IMR-90 (cell line): ENCODE data around the gene GAL3ST2. TPM values are rescaled to one million over a fixed set of nuclear protein-coding genes. Genes with fewer than 3 reads are reported as not detected.

Experiments
- ATAC-seq: fragments of 200-7000 bp; cut with Tn5 transposase; 2 replicates; pipeline ENCODE4 v1.9.1; 2020; ENCODE audit warnings: low read depth, mild to moderate bottlenecking, moderate library complexity
- BruUV-seq: library from RNA; stranded (reverse); fragments of 400-500 nt; replicated peaks from 2 replicates; lab custom pipeline; 2021; lab: Mats Ljungman, UMichigan
- CTCF ChIA-PET: fragments of 300-600 bp; formaldehyde crosslinking; extraction: SDS; loops from one replicate; lab custom pipeline; 2021; ENCODE audit warnings: antibody characterized with exemption; lab: Yijun Ruan, JAX
- POLR2A ChIA-PET: fragments of 300-600 bp; sonication (Branson Sonifier 250); formaldehyde crosslinking; loops from one replicate; lab custom pipeline; 2022; ENCODE audit warnings: antibody characterized with exemption; ENCODE audit not compliant: unreplicated experiment; lab: Charles Lee
- DNase-seq: peaks from one replicate; pipeline ENCODE4 v3.0.0; 2013
- H2AFZ ChIP-seq: replicated peaks from 2 replicates; pipeline ENCODE3; 2013; ENCODE audit warnings: low read length, mild to moderate bottlenecking; ENCODE audit not compliant: poor library complexity
- H2AK5ac ChIP-seq: 2 replicates; pipeline ENCODE4 v1.6.1; 2013; ENCODE audit warnings: low read depth, low read length, inconsistent platforms
- H2AK9ac ChIP-seq: replicated peaks from 2 replicates; pipeline ENCODE3; 2013; ENCODE audit warnings: mild to moderate bottlenecking, low read depth, low read length, moderate library complexity; ENCODE audit not compliant: poor library complexity
- H2BK120ac ChIP-seq: 2 replicates; pipeline ENCODE4 v1.6.1; 2013; ENCODE audit warnings: low read depth, low read length, inconsistent platforms
- H2BK15ac ChIP-seq: 3 replicates; pipeline ENCODE4 v1.6.1; 2013; ENCODE audit warnings: low read depth, low read length, inconsistent platforms
- H2BK20ac ChIP-seq: 2 replicates; pipeline ENCODE4 v1.6.1; 2013; ENCODE audit warnings: low read depth, mild to moderate bottlenecking, inconsistent platforms, low read length, moderate library complexity
- H2BK5ac ChIP-seq: 2 replicates; pipeline ENCODE4 v1.6.1; 2013; ENCODE audit warnings: mild to moderate bottlenecking, low read depth, low read length, inconsistent platforms; ENCODE audit not compliant: poor library complexity, severe bottlenecking
- H3K14ac ChIP-seq: replicated peaks from 2 replicates; pipeline ENCODE4 v1.6.1; 2013; ENCODE audit warnings: low read depth, low read length, inconsistent platforms
- H3K18ac ChIP-seq: 2 replicates; pipeline ENCODE4 v1.6.1; 2013; ENCODE audit warnings: low read depth, low read length, control low read depth
- H3K23ac ChIP-seq: 2 replicates; pipeline ENCODE4 v1.6.1; 2013; ENCODE audit warnings: low read depth, low read length, inconsistent platforms
- H3K27ac ChIP-seq: 2 replicates; pipeline ENCODE4 v1.5.1; 2013; ENCODE audit warnings: mild to moderate bottlenecking, control low read depth, low read length; ENCODE audit not compliant: insufficient read depth
- H3K27me3 ChIP-seq: 2 replicates; pipeline ENCODE4 v1.6.1; 2013; ENCODE audit warnings: low read length; ENCODE audit not compliant: control insufficient read depth, insufficient read depth
- H3K36me3 ChIP-seq: 2 replicates; pipeline ENCODE4 v1.6.1; 2013; ENCODE audit warnings: low read length, mixed read lengths; ENCODE audit not compliant: control insufficient read depth, insufficient read depth
- H3K4ac ChIP-seq: 2 replicates; pipeline ENCODE4 v1.6.1; 2013; ENCODE audit warnings: low read depth, low read length, inconsistent platforms
- H3K4me1 ChIP-seq: 2 replicates; pipeline ENCODE4 v1.6.1; 2013; ENCODE audit warnings: low read length, mixed read lengths; ENCODE audit not compliant: control insufficient read depth, insufficient read depth
- H3K4me2 ChIP-seq: 2 replicates; pipeline ENCODE4 v1.6.1; 2013; ENCODE audit warnings: low read depth, mild to moderate bottlenecking, control low read depth, low read length, moderate library complexity
- H3K4me3 ChIP-seq: 2 replicates; pipeline ENCODE4 v1.5.1; 2013; ENCODE audit warnings: low read depth, mild to moderate bottlenecking, control low read depth, low read length, moderate library complexity; ENCODE audit not compliant: insufficient read depth
- H3K56ac ChIP-seq: 2 replicates; pipeline ENCODE4 v1.6.1; 2013; ENCODE audit warnings: low read length, inconsistent platforms; ENCODE audit not compliant: insufficient read depth; ENCODE audit errors: extremely low read depth
- H3K79me1 ChIP-seq, 2 experiments: 2 replicates each; pipeline ENCODE4 v1.6.1; 2013; ENCODE audit warnings: low read length in 2 of 2, inconsistent platforms in 1 of 2, low read depth in 1 of 2
- H3K9ac ChIP-seq: 2 replicates; pipeline ENCODE4 v1.6.1; 2013; ENCODE audit warnings: low read depth, low read length, control low read depth
- H3K9me1 ChIP-seq: 2 replicates; pipeline ENCODE4 v1.6.1; 2013; ENCODE audit warnings: low read length, inconsistent platforms; ENCODE audit not compliant: insufficient read depth
- H3K9me3 ChIP-seq: 2 replicates; pipeline ENCODE4 v1.6.1; 2013; ENCODE audit warnings: low read length; ENCODE audit not compliant: control insufficient read depth, insufficient read depth
- H4K20me1 ChIP-seq: 2 replicates; pipeline ENCODE4 v1.6.1; 2013; ENCODE audit warnings: low read length, inconsistent platforms; ENCODE audit not compliant: insufficient read depth
- H4K5ac ChIP-seq: 2 replicates; pipeline ENCODE4 v1.6.1; 2013; ENCODE audit warnings: mild to moderate bottlenecking, low read depth, low read length, control low read depth
- H4K8ac ChIP-seq, 2 experiments: 2 replicates each; pipeline ENCODE4 v1.6.1; 2013; ENCODE audit warnings: low read depth in 2 of 2, low read length in 2 of 2, control low read depth in 1 of 2, inconsistent platforms in 1 of 2
- H4K91ac ChIP-seq: 2 replicates; pipeline ENCODE4 v1.6.1; 2013; ENCODE audit warnings: low read depth, low read length, inconsistent platforms; ENCODE audit not compliant: insufficient read depth
- CEBPB ChIP-seq: IDR thresholded peaks from 2 replicates; pipeline ENCODE4 v1.6.1; 2012; ENCODE audit warnings: low read depth, low read length, improper control_type of control experiment
- CTCF ChIP-seq: conservative IDR thresholded peaks from 2 replicates; pipeline ENCODE4 v1.5.1; 2012; ENCODE audit warnings: mild to moderate bottlenecking, low read depth, low read length, improper control_type of control experiment
- ELK1 ChIP-seq: fragments of 150-350 bp; IDR thresholded peaks from 2 replicates; pipeline ENCODE4 v1.6.1; 2016; ENCODE audit warnings: low read depth, mild to moderate bottlenecking, low read length, moderate library complexity, borderline replicate concordance
- FOS ChIP-seq: fragments of 150-350 bp; IDR thresholded peaks from 2 replicates; pipeline ENCODE4 v1.6.1; 2016; ENCODE audit warnings: low read depth, low read length
- MAFK ChIP-seq: IDR thresholded peaks from 2 replicates; pipeline ENCODE4 v1.6.1; 2012; ENCODE audit warnings: low read depth, low read length, improper control_type of control experiment
- MAZ ChIP-seq: IDR thresholded peaks from 2 replicates; pipeline ENCODE4 v1.6.1; 2012; ENCODE audit warnings: low read depth, mild to moderate bottlenecking, low read length, improper control_type of control experiment, moderate library complexity, borderline replicate concordance
- MXI1 ChIP-seq: IDR thresholded peaks from 2 replicates; pipeline ENCODE4 v1.6.1; 2012; ENCODE audit warnings: low read depth, mild to moderate bottlenecking, low read length, moderate library complexity, borderline replicate concordance
- POLR2A ChIP-seq: IDR thresholded peaks from 2 replicates; pipeline ENCODE4 v1.6.1; 2012; ENCODE audit warnings: mild to moderate bottlenecking, low read depth, low read length
- RAD21 ChIP-seq: IDR thresholded peaks from 2 replicates; pipeline ENCODE4 v1.6.1; 2012; ENCODE audit warnings: low read length, improper control_type of control experiment
- RCOR1 ChIP-seq: IDR thresholded peaks from 2 replicates; pipeline ENCODE4 v1.6.1; 2012; ENCODE audit warnings: mild to moderate bottlenecking, low read length, improper control_type of control experiment; ENCODE audit not compliant: insufficient replicate concordance
- RFX5 ChIP-seq: IDR thresholded peaks from 2 replicates; pipeline ENCODE4 v1.8.0; 2012; ENCODE audit warnings: low read depth, mild to moderate bottlenecking, low read length, moderate library complexity
- SMC3 ChIP-seq: fragments of 150-350 bp; IDR thresholded peaks from 2 replicates; pipeline ENCODE4 v1.6.1; 2016; ENCODE audit warnings: low read depth, mild to moderate bottlenecking, antibody characterized with exemption, low read length, moderate library complexity
- USF2 ChIP-seq: fragments of 150-350 bp; IDR thresholded peaks from 2 replicates; pipeline ENCODE4 v1.6.1; 2017; ENCODE audit warnings: mild to moderate bottlenecking, antibody characterized with exemption, low read length, low read depth
- WGBS, 2 experiments: methylation state at CpG; one replicate each; pipeline versions ENCODE4 v1.1.5 to v1.1.7; 2013; ENCODE audit warnings: missing lambda C conversion rate in 2 of 2; ENCODE audit not compliant: insufficient read length in 1 of 2; ENCODE audit errors: extremely low coverage in 2 of 2; 5-methylcytosine and 5-hydroxymethylcytosine counted together
- dilution Hi-C: fragments of 300-500 bp; cut with HindIII; formaldehyde crosslinking; loops from one replicate; pipeline ENCODE4 v1.14.3; 2018; ENCODE audit warnings: low sequenced_read_pairs; ENCODE audit not compliant: unreplicated experiment
- in situ Hi-C: fragments of 300-500 bp; cut with MboI; formaldehyde crosslinking; loops from 3 replicates; pipeline ENCODE4 v1.14.3; 2019; ENCODE audit warnings: low sequenced_read_pairs, inconsistent platforms, mixed read lengths
- intact Hi-C: fragments of 100-400 bp; cut with micrococcal nuclease; formaldehyde crosslinking; loops from 2 replicates; pipeline ENCODE4 v1.10.0; 2022
- polyA plus RNA-seq, 3 experiments: library from polyadenylated mRNA; depleted of rRNA; stranded (reverse); fragments of >200 nt; gene quantifications; 2 replicates each; pipeline ENCODE4 v1.2.3, GENCODE V29; 2012; ENCODE audit warnings: low replicate concordance in 1 of 3
- total RNA-seq: library from RNA; depleted of rRNA; stranded (reverse); fragments of >200 nt; gene quantifications from 2 replicates; pipeline ENCODE4 v1.2.3, GENCODE V29; 2012

Gene GAL3ST2
- total and polyA plus RNA-seq, 2 of the 4 experiments (the other 2 are of a cell fraction): 0.07 TPM; not detected in 1

GRCh38 chr2:241841181-241842066 lies 64.8 kb downstream of the GAL3ST2 start:
- H3K4me3 ChIP-seq: no peak overlapping the region
- no peak overlapping the region for H3K9ac ChIP-seq
- H2BK20ac ChIP-seq: no peak overlapping the region
- H4K5ac ChIP-seq: no peak overlapping the region
- H3K9me3 ChIP-seq: no peaks in the 10 kb centered on the region
- 53% methylated on average over 5 of the region's 28 CpGs; no CpG with 5 or more reads in 1 of the 2 experiments for WGBS, 2 experiments
- no peaks in the 10 kb centered on the region for H3K4me1 ChIP-seq
- H3K14ac ChIP-seq: no peak overlapping the region
- DNase-seq (no peak), ATAC-seq (no peak)
- CTCF ChIA-PET: no interaction called here
- H2BK15ac ChIP-seq: no peak overlapping the region
- no TSS peak for BruUV-seq
- H2AFZ ChIP-seq: no peak overlapping the region
- no peak overlapping the region for H3K56ac ChIP-seq
- no peak overlapping the region for H3K27ac ChIP-seq
- TF ChIP-seq SMC3 (no peak), POLR2A (no peak), ELK1 (no peak), RCOR1 (no peak), MAFK (no peak), MAZ (no peak), CTCF (no peak), USF2 (no peak), RAD21 (no peak), CEBPB (no peak), RFX5 (no peak), MXI1 (no peak), FOS (no peak)
- no peak overlapping the region for H2BK5ac ChIP-seq
- no peaks in the 10 kb centered on the region for H3K79me1 ChIP-seq
- dilution Hi-C loops: no loop called here
- H2AK9ac ChIP-seq: no peak overlapping the region
- POLR2A ChIA-PET: no interaction called here
- peaks cover 22% of the 10 kb centered on the region for H3K27me3 ChIP-seq
- H2BK120ac ChIP-seq: no peak overlapping the region
- intact Hi-C loops: no loop called here
- no peak overlapping the region for H3K4ac ChIP-seq
- in situ Hi-C loops: no loop called here
- no peak overlapping the region for H3K23ac ChIP-seq
- H3K36me3 ChIP-seq: no peaks in the 10 kb centered on the region
- no peak overlapping the region for H2AK5ac ChIP-seq
- no peak overlapping the region for H3K18ac ChIP-seq
- H4K20me1 ChIP-seq: no peaks in the 10 kb centered on the region
- no peaks in the 10 kb centered on the region for H3K9me1 ChIP-seq
- H4K8ac ChIP-seq: no peak overlapping the region
- no peak overlapping the region for H4K91ac ChIP-seq
- H3K4me2 ChIP-seq: no peak overlapping the region
